GM12878 (cell line): Measurements from ENCODE around the gene DPP9. TPM values are rescaled to one million over a fixed set of nuclear protein-coding genes. Genes with fewer than 3 reads are reported as not detected.

ENCODE experiments used
- ASH2L ChIP-seq: fragments of 300-600, 200-600 bp; sonication (generic); IDR thresholded peaks from 2 replicates; pipeline ENCODE4 v1.6.1; 2017; ENCODE audit warnings: low read depth, mild to moderate bottlenecking, borderline replicate concordance
- ATF3 ChIP-seq: IDR thresholded peaks from 2 replicates; pipeline ENCODE4 v1.6.1; 2011; ENCODE audit warnings: low read depth, mild to moderate bottlenecking, low read length, moderate library complexity, borderline replicate concordance; ENCODE audit errors: extremely low read depth
- BHLHE40 ChIP-seq, 2 experiments: fragments of 450-650 bp in 1 of 2; IDR thresholded peaks; 2 replicates each; pipeline ENCODE4 v1.6.1; 2011 to 2017; ENCODE audit warnings: low read depth in 2 of 2, borderline replicate concordance in 1 of 2, improper control_type of control experiment in 1 of 2, low read length in 1 of 2, mild to moderate bottlenecking in 1 of 2
- FOS ChIP-seq: IDR thresholded peaks from 3 replicates; pipeline ENCODE4 v1.6.1; 2011; ENCODE audit warnings: borderline replicate concordance; ENCODE audit not compliant: insufficient read length; ENCODE audit errors: extremely low read depth
- HCFC1 ChIP-seq: fragments of 150-350 bp; IDR thresholded peaks from 2 replicates; pipeline ENCODE4 v1.6.1; 2014; ENCODE audit warnings: low read length
- KDM1A ChIP-seq: fragments of 200-600 bp; sonication (generic); IDR thresholded peaks from 2 replicates; pipeline ENCODE4 v1.6.1; 2016; ENCODE audit warnings: borderline replicate concordance
- MTA2 ChIP-seq: fragments of 450-650 bp; IDR thresholded peaks from 2 replicates; pipeline ENCODE4 v1.6.1; 2016; ENCODE audit warnings: low read depth, mild to moderate bottlenecking, moderate library complexity
- NBN ChIP-seq: fragments of 450-650 bp; IDR thresholded peaks from 2 replicates; pipeline ENCODE4 v1.6.1; 2016
- NFYB ChIP-seq: IDR thresholded peaks from 2 replicates; pipeline ENCODE4 v1.6.1; 2011; ENCODE audit warnings: low read depth, mild to moderate bottlenecking, low read length, improper control_type of control experiment, moderate library complexity; ENCODE audit not compliant: insufficient read depth
- NR2F1 ChIP-seq: fragments of 450-650 bp; conservative IDR thresholded peaks from 2 replicates; pipeline ENCODE4 v1.6.1; 2017; ENCODE audit warnings: mild to moderate bottlenecking
- RB1 ChIP-seq: fragments of 450-650 bp; formaldehyde crosslinking; IDR thresholded peaks from 2 replicates; pipeline ENCODE4 v1.6.1; 2017; ENCODE audit warnings: mild to moderate bottlenecking, borderline replicate concordance
- RFX5 ChIP-seq: IDR thresholded peaks from 2 replicates; pipeline ENCODE4 v1.6.1; 2011; ENCODE audit warnings: low read depth, low read length, improper control_type of control experiment
- RUNX3 ChIP-seq: IDR thresholded peaks from 2 replicates; pipeline ENCODE4 v1.6.1; 2012; ENCODE audit warnings: low read length, inconsistent platforms
- SIX5 ChIP-seq: IDR thresholded peaks from 2 replicates; pipeline ENCODE4 v1.6.1; 2011; ENCODE audit warnings: mild to moderate bottlenecking, low read depth, low read length, moderate library complexity; ENCODE audit not compliant: severe bottlenecking
- SMARCA5 ChIP-seq: fragments of 450-650 bp; IDR thresholded peaks from 2 replicates; pipeline ENCODE4 v1.6.1; 2017; ENCODE audit warnings: mild to moderate bottlenecking
- SMC3 ChIP-seq: IDR thresholded peaks from 2 replicates; pipeline ENCODE4 v1.6.1; 2011; ENCODE audit warnings: low read length, improper control_type of control experiment, borderline replicate concordance
- SP1 ChIP-seq: IDR thresholded peaks from one replicate; pipeline ENCODE4 v1.6.1; 2011; ENCODE audit warnings: low read depth, low read length
- SPI1 ChIP-seq: IDR thresholded peaks from 2 replicates; pipeline ENCODE4 v1.6.1; 2011; ENCODE audit warnings: low read depth, mild to moderate bottlenecking, low read length, moderate library complexity, borderline replicate concordance; ENCODE audit not compliant: insufficient read depth
- SREBF1 ChIP-seq: IDR thresholded peaks from 2 replicates; pipeline ENCODE4 v1.6.1; 2012; ENCODE audit warnings: mild to moderate bottlenecking, low read length
- TBL1XR1 ChIP-seq: IDR thresholded peaks from 2 replicates; pipeline ENCODE4 v1.6.1; 2012; ENCODE audit warnings: low read depth, low read length, improper control_type of control experiment
- YBX1 ChIP-seq: fragments of 450-650 bp; IDR thresholded peaks from 2 replicates; pipeline ENCODE4 v1.6.1; 2016; ENCODE audit warnings: antibody characterized with exemption
- ZNF217 ChIP-seq: fragments of 450-650 bp; IDR thresholded peaks from 2 replicates; pipeline ENCODE4 v1.6.1; 2017; ENCODE audit warnings: antibody characterized with exemption, mild to moderate bottlenecking
- ZNF687 ChIP-seq: fragments of 450-650 bp; IDR thresholded peaks from 2 replicates; pipeline ENCODE4 v1.6.1; 2017; ENCODE audit warnings: mild to moderate bottlenecking, moderate library complexity
- polyA plus RNA-seq, 11 experiments: library from polyadenylated mRNA; depleted of rRNA in 4 of 11; unstranded in 6 of 11; stranded (reverse) in 5 of 11; fragments of >200 nt; fragmentation: Nextera tagmentation in 4 of 11; fragmentation: Illumina TruSeq in 1 of 11; extraction: Ambion mirVana in 4 of 11; extraction: Trizol in 1 of 11; gene quantifications; 1 replicate in 1 of 11; 2 replicates in 10 of 11; pipeline versions ENCODE4 v1.2.1 to v1.2.3, GENCODE V29; 2011 to 2016; ENCODE audit warnings: inconsistent platforms in 2 of 11, missing spikeins in 2 of 11, low read depth in 1 of 11
- total RNA-seq, 4 experiments: library from RNA; depleted of rRNA in 3 of 4; stranded (reverse); fragments of >200 nt in 3 of 4; fragmentation: Illumina TruSeq in 1 of 4; extraction: Trizol in 1 of 4; gene quantifications; 2 replicates each; pipeline versions ENCODE4 v1.2.1 to v1.2.3, GENCODE V29; 2013 to 2021
- TF ChIP-seq, protein P1 (sequence below): fragments of 450-650 bp; formaldehyde crosslinking; IDR thresholded peaks from 2 replicates; pipeline ENCODE4 v1.4.0; 2022; ENCODE audit warnings: mild to moderate bottlenecking, moderate library complexity

DPP9 gene
- total and polyA plus RNA-seq, 10 of the 15 experiments (the other 5 are each of a cell fraction or from before 2014, with no cell fraction given): 0.64 to 58.6 (median 27.6) TPM

DNA sequence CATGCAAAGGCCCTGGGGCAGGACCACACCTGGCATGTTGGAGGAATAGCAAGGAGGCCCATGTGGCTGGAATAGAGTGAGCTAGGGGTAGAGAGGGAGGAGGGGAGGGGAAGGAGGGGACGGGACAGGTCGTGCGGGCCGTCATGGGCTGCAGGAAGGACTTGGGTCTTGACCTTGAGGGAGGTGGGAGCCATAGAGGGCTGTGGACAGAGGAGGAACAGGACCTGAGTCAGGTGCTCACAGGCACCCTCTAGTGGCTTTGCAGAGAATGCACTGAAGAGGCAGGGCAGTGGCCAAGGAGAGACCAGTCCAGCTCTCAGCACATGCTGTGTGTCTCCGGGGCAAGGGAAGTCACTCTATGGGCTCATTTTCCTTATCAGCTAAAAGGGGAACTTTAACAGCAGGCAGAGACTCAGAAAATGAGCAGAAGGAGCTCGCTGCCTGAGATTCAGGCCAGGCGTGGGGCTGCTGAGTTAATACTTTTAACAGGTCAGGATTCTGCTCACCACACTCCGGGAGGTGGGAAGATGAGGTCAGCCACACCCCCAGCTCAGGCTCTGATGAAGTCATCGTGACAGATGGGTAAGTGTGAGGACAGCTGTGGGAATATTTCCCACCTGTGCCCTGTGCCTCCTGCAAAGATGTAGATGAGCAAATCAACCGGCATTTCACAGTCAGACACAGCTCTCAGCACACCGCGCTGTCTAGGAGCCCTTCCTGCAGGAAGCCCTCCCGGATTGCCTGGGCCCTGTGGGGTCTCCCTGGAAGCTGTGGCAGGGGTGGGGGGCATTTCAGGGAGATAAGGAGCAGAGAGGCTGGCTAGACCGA is 90.3 kb downstream of the DPP9 start (continued):
- TF ChIP-seq, protein P1, sequence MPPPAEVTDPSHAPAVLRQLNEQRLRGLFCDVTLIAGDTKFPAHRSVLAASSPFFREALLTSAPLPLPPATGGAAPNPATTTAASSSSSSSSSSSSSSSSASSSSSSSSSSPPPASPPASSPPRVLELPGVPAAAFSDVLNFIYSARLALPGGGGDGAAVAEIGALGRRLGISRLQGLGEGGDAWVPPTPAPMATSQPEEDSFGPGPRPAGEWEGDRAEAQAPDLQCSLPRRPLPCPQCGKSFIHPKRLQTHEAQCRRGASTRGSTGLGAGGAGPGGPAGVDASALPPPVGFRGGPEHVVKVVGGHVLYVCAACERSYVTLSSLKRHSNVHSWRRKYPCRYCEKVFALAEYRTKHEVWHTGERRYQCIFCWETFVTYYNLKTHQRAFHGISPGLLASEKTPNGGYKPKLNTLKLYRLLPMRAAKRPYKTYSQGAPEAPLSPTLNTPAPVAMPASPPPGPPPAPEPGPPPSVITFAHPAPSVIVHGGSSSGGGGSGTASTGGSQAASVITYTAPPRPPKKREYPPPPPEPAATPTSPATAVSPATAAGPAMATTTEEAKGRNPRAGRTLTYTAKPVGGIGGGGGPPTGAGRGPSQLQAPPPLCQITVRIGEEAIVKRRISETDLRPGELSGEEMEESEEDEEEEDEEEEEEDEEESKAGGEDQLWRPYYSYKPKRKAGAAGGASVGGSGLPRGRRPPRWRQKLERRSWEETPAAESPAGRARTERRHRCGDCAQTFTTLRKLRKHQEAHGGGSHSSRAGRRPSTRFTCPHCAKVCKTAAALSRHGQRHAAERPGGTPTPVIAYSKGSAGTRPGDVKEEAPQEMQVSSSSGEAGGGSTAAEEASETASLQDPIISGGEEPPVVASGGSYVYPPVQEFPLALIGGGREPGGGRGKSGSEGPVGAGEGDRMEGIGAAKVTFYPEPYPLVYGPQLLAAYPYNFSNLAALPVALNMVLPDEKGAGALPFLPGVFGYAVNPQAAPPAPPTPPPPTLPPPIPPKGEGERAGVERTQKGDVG (CRISPR knock-in tag): no peak
- TF ChIP-seq BHLHE40 (IDR thresholded peaks at IDR 0.05; ENCODE audit: borderline replicate concordance in 1 of 2, low read depth in 2 of 2, low read length in 1 of 2) (no peak; a peak in 1 of 4 replicates), ASH2L (no peak), YBX1 (no peak), NR2F1 (no peak; the same call in 1 of the 2 replicates), FOS (no peak), SMC3 (peak; percentile 32; the same call in 1 of the 2 replicates), ZNF217 (peak; percentile 93; the same call in 1 of the 2 replicates), RFX5 (no peak), SPI1 (no peak), RUNX3 (0 out of 2 replicates have a peak, but pooled peaks have one; percentile 7), SMARCA5 (peak; percentile 99), RB1 (no peak), KDM1A (peak; percentile 95; the same call in 1 of the 2 replicates), MTA2 (no peak), HCFC1 (no peak), NBN (peak; percentile 47; the same call in 1 of the 2 replicates), SREBF1 (no peak), SIX5 (no peak), NFYB (no peak), ATF3 (no peak), SP1 (no peak), ZNF687 (no peak), TBL1XR1 (no peak)
